ENCODE measurements around the gene ELOVL7.
"Not testable (repeated sequence)": the region's sequence is repeated elsewhere in the genome, so short reads cannot be mapped to it uniquely, and the experiment has no call there.

Gene ELOVL7

GRCh38 chr5:60829490-60830266, 14.4 kb downstream of the ELOVL7 start:
- DNase-seq, result no peak

GRCh38 chr5:60827201-60827600, 16.9 kb downstream of the ELOVL7 start:
- no peak for DNase-seq

GRCh38 chr5:60826653-60827052, 17.4 kb downstream of the ELOVL7 start:
- DNase-seq, result no peak

- DNase-seq, result no peak
Observed at GRCh38 chr5:60823574-60823973, 20.5 kb downstream of the ELOVL7 start.

GRCh38 chr5:60822285-60822556, 21.8 kb downstream of the ELOVL7 start:
- DNase-seq, result no peak

- no peak for DNase-seq
Observed at GRCh38 chr5:60821488-60822284, 22.4 kb downstream of the ELOVL7 start.

GRCh38 chr5:60820593-60821487, 23.2 kb downstream of the ELOVL7 start:
- no peak for DNase-seq

- DNase-seq, result not testable (repeated sequence)
Observed at GRCh38 chr5:60816138-60816537, 27.9 kb downstream of the ELOVL7 start.

GRCh38 chr5:60814498-60814897, 29.6 kb downstream of the ELOVL7 start:
- no peak for DNase-seq

- no peak for DNase-seq
Observed at GRCh38 chr5:60812426-60812825, 31.6 kb downstream of the ELOVL7 start.

GRCh38 chr5:60811105-60811504, 33.0 kb downstream of the ELOVL7 start:
- DNase-seq, result no peak

GRCh38 chr5:60810438-60811085, 33.5 kb downstream of the ELOVL7 start:
- DNase-seq, result no peak

GRCh38 chr5:60809891-60810425, 34.1 kb downstream of the ELOVL7 start:
- no peak for DNase-seq

GRCh38 chr5:60806591-60807243, 37.4 kb downstream of the ELOVL7 start:
- no peak for DNase-seq

- no peak for DNase-seq
Observed at GRCh38 chr5:60805463-60805862, 38.6 kb downstream of the ELOVL7 start.

GRCh38 chr5:60803712-60804111, 40.4 kb downstream of the ELOVL7 start:
- DNase-seq, result no peak

GRCh38 chr5:60802986-60803385, 41.1 kb downstream of the ELOVL7 start:
- DNase-seq, result no peak

- no peak for DNase-seq
Observed at GRCh38 chr5:60802226-60802625, 41.8 kb downstream of the ELOVL7 start.

- DNase-seq, result no peak
Observed at GRCh38 chr5:60797482-60798153, 46.5 kb downstream of the ELOVL7 start.

- not testable (repeated sequence) for DNase-seq
Observed at GRCh38 chr5:60795424-60795950, 48.6 kb downstream of the ELOVL7 start.

- no peak for DNase-seq
Observed at GRCh38 chr5:60794691-60795090, 49.4 kb downstream of the ELOVL7 start.

Measured in NCI-H345 (cell line).